ENCODE measurements around the gene PLOD1. TPM values are rescaled to one million over a fixed set of nuclear protein-coding genes. Genes with fewer than 3 reads are reported as not detected.

Gene PLOD1
- total RNA-seq, 1 donor from 2014 or later = 477 TPM

GRCh38 chr1:12022036-12022435 is 87.5 kb downstream of the PLOD1 start:
- Mint-ChIP-seq H3K4me1 (ENCODE audit: low read depth) (peaks cover 6% of the 10 kb centered on the region), H3K27ac (ENCODE audit: unreplicated experiment) (no peak overlapping the region), H3K9me3 (ENCODE audit: low read depth) (no peaks in the 10 kb centered on the region), H3K36me3 (ENCODE audit: low read depth) (peaks cover 16% of the 10 kb centered on the region), H3K27me3 (ENCODE audit: low read depth) (no peaks in the 10 kb centered on the region), H3K4me3 (ENCODE audit: unreplicated experiment) (no peak overlapping the region)
- DNase-seq (ENCODE audit: low spot score) = no peak
- TF ChIP-seq CTCF (IDR thresholded peaks at IDR 0.05) = no peak

Other genes starting within 250 kb of the PLOD1 start
- 0.17 to 0.29 TPM (median 0.18 TPM) in 3 replicates for gene DRAXIN, start 243.0 kb upstream of the PLOD1 start, total RNA-seq
- 19.8 to 25.5 TPM (median 23.8 TPM) in 3 replicates for gene AGTRAP, start 198.6 kb upstream of the PLOD1 start, total RNA-seq
- 0.36 TPM in 1 of 3 replicates, not detected in the others for gene C1orf167, start 172.5 kb upstream of the PLOD1 start, total RNA-seq
- 18.2 to 23.3 TPM (median 22.3 TPM) in 3 replicates for gene MTHFR, start 128.8 kb upstream of the PLOD1 start, total RNA-seq
- 20.7 to 22.2 TPM (median 21.7 TPM) in 3 replicates for gene CLCN6, start 128.5 kb upstream of the PLOD1 start, total RNA-seq
- not detected in 3 replicates for gene NPPA, start 86.9 kb upstream of the PLOD1 start, total RNA-seq
- not detected in 3 replicates for gene NPPB, start 75.8 kb upstream of the PLOD1 start, total RNA-seq
- 46.3 to 51.4 TPM (median 47.6 TPM) in 3 replicates for gene KIAA2013, start 8.3 kb upstream of the PLOD1 start, total RNA-seq
- 53.1 to 68.8 TPM (median 56.6 TPM) in 3 replicates for gene MFN2, start 45.7 kb downstream of the PLOD1 start, total RNA-seq
- 14.5 to 17.8 TPM (median 17.7 TPM) in 3 replicates for gene MIIP, start 84.8 kb downstream of the PLOD1 start, total RNA-seq
- not detected in 3 replicates for gene TNFRSF8, start 128.6 kb downstream of the PLOD1 start, total RNA-seq
- 0.22 TPM in 1 of 3 replicates, not detected in the others for gene TNFRSF1B, start 232.3 kb downstream of the PLOD1 start, total RNA-seq

All from chondrocyte (in vitro differentiated cells).